Fibroblast of the aortic adventitia (primary cell): ENCODE results near the gene PDIA5. TPM values are rescaled to one million over a fixed set of nuclear protein-coding genes. Genes with fewer than 3 reads are reported as not detected.

ENCODE experiments used
- DNase-seq: peaks from one replicate; pipeline ENCODE4 v3.0.0-alpha.2; 2010; ENCODE audit warnings: low read depth
- H3K4me3 ChIP-seq: 2 replicates; pipeline ENCODE4 v1.5.1; 2011; ENCODE audit warnings: low read depth, mild to moderate bottlenecking, control low read depth, low read length, moderate library complexity
- total RNA-seq: library from RNA; depleted of rRNA; stranded (reverse); fragments of >200 nt; gene quantifications from 2 replicates; pipeline ENCODE4 v1.2.3, GENCODE V29; 2012; ENCODE audit warnings: low replicate concordance
- TF ChIP-seq, protein P1 (sequence below): IDR thresholded peaks from 2 replicates; pipeline ENCODE4 v1.5.1; 2011; ENCODE audit warnings: mild to moderate bottlenecking, low read length, control low read depth, inconsistent platforms; ENCODE audit not compliant: insufficient read depth

PDIA5 gene
- total RNA-seq, 1 donor: 59.1 TPM

GRCh38 chr3:123094516-123095313 lies 27.9 kb downstream of the PDIA5 start:
- no peak for DNase-seq
- TF ChIP-seq, protein P1, sequence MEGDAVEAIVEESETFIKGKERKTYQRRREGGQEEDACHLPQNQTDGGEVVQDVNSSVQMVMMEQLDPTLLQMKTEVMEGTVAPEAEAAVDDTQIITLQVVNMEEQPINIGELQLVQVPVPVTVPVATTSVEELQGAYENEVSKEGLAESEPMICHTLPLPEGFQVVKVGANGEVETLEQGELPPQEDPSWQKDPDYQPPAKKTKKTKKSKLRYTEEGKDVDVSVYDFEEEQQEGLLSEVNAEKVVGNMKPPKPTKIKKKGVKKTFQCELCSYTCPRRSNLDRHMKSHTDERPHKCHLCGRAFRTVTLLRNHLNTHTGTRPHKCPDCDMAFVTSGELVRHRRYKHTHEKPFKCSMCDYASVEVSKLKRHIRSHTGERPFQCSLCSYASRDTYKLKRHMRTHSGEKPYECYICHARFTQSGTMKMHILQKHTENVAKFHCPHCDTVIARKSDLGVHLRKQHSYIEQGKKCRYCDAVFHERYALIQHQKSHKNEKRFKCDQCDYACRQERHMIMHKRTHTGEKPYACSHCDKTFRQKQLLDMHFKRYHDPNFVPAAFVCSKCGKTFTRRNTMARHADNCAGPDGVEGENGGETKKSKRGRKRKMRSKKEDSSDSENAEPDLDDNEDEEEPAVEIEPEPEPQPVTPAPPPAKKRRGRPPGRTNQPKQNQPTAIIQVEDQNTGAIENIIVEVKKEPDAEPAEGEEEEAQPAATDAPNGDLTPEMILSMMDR: no peak
- no peak overlapping the region for H3K4me3 ChIP-seq

DNA sequence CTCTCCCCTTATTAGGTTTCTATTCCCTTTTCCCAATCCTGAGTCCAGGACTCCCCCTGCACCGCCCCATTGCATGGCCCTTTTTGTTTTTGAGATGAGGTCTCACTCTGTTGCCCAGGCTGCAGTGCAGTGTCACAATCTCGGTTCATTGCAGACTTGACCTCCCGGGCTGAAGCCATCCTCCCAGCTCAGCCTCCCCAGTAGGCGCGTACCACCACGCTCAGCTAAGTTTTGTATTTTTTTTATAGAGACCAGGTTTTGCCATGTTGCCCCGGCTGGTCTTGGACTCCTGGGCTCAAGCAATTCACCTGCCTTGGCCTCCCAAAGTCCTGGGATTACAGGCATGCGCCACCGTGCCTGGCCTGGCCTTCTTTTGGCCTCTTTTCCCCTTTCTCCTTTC lies 29.3 kb downstream of the PDIA5 start:
- no peak for DNase-seq
- TF ChIP-seq, protein P1: no peak
- no peak overlapping the region for H3K4me3 ChIP-seq

- TF ChIP-seq, protein P1: no peak
- H3K4me3 ChIP-seq: no peak overlapping the region
- peak; percentile 81 for DNase-seq
Measured at GRCh38 chr3:123096731-123097130, 29.9 kb downstream of the PDIA5 start.

DNA sequence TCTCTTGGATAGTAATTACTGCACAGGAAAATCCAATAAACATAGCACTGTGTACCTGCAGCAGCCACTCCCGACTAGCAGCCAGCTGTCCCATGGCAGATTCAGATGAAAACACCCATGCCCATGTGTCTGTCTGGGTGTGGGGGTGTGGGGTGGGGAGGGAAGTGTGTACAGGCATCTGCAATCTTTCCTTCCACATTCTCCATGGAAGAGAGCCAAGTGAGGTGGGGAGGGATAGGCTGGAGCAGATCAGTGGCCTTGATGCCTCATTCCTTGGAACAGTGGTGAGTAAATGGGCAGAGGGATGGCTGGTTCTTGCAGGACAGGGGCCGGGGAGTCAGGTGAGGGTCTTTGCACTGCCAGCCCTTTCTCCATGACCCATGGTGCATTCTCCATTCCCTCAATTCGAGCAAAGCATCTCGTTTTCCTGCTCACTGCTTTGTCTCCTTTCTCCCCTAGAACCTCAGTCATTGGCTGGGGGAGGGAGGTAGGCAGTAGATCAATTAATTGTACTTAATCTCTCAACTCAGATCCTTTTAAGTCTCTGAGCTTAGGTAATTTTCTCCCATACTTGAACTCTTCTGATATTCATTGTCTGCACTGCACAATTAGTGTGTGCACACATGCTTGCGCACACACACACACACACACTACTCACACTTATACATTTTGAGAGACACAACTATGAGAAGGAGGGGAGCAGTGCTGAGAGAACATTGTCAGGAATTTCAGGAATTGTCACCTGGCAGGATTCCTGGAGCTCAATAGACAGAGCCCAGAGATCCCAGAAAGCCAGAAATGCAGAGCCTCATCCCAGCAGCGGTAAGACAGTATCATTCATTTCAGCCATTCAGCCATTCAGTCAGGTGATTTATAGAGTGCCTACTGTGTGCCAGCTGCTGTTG lies 31.9 kb downstream of the PDIA5 start:
- no peak overlapping the region for H3K4me3 ChIP-seq
- DNase-seq: peak; percentile 73
- TF ChIP-seq, protein P1: no peak

DNA sequence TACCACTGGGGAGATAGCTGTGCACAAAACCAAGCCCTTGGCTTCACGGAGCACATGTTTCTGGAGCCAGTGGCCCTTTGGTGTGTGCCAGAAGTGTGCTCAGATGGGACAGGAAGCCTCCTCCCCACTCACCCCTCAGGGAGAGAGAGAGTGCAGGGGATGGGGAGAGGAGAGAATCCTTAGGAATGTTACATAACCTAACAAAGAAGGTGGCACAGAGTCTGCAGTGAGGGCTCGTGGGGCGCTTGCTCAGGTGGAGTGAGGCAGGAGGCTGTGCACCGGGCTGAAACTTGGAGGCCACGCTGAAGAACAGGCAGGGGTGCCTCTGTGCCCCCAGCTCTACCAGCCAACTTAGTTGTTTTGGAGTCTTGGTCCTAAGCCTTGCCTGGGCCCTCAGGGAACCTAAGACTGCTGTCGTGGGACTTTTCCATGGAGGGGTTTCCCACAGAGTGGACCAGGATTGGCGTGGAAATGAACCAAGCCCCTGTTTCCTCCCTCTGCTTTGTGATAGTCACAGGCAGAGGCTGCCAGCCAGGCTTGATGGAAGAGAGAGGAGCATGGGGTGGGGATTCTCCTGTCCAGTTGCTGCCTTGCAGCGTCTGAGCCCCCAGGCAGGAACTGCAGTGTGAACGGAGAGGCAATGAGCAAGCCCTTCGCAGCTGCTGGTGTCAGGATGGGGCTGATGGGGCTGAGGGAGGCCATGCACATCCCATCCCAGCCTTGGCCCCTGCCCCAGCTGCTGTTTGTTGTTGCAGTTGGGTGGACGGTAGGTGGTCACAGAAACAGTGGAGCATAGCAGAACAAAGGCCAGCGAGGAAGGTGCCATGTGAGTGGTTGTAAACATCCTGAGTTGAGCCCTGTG lies 32.7 kb downstream of the PDIA5 start:
- DNase-seq: no peak
- no peak overlapping the region for H3K4me3 ChIP-seq
- TF ChIP-seq, protein P1: no peak

GRCh38 chr3:123100193-123100776 lies 33.5 kb downstream of the PDIA5 start:
- TF ChIP-seq, protein P1: no peak
- no peak for DNase-seq

More at GRCh38 chr3:123100193-123100776, 33.5 kb downstream of the PDIA5 start:
- H3K4me3 ChIP-seq: no peak overlapping the region
